Glomerular endothelial cell (primary cell): ENCODE measurements around the gene CARMIL1. TPM values are rescaled to one million over a fixed set of nuclear protein-coding genes. Genes with fewer than 3 reads are reported as not detected.
"Not testable (repeated sequence)": the region's sequence is repeated elsewhere in the genome, so short reads cannot be mapped to it uniquely, and the experiment has no call there.

Experiments
- DNase-seq: peaks from one replicate; pipeline ENCODE4 v3.0.0-alpha.2; 2011; ENCODE audit warnings: low read depth, low spot score; ENCODE audit errors: extremely low read depth
- total RNA-seq: library from RNA; depleted of rRNA; stranded (reverse); fragments of >200 nt; gene quantifications from 2 replicates; pipeline ENCODE4 v1.2.3, GENCODE V29; 2015

Gene CARMIL1
- total RNA-seq, 1 donor from 2014 or later = 7.8 TPM

GRCh38 chr6:25431306-25431974, 152.3 kb downstream of the CARMIL1 start:
- no peak for DNase-seq

- no peak for DNase-seq
Observed at GRCh38 chr6:25431975-25432307, 152.8 kb downstream of the CARMIL1 start.

- DNase-seq = no peak
Observed at GRCh38 chr6:25434921-25435320, 155.7 kb downstream of the CARMIL1 start.

GRCh38 chr6:25435416-25435985, 156.3 kb downstream of the CARMIL1 start:
- no peak for DNase-seq

- no peak for DNase-seq
Observed at GRCh38 chr6:25436760-25437159, 157.6 kb downstream of the CARMIL1 start.

GRCh38 chr6:25439368-25439767, 160.2 kb downstream of the CARMIL1 start:
- DNase-seq = no peak

- no peak for DNase-seq
Observed at GRCh38 chr6:25441663-25442270, 162.6 kb downstream of the CARMIL1 start.

- DNase-seq = no peak
Observed at GRCh38 chr6:25442898-25443297, 163.7 kb downstream of the CARMIL1 start.

- DNase-seq = not testable (repeated sequence)
Observed at GRCh38 chr6:25444521-25444920, 165.3 kb downstream of the CARMIL1 start.

- no peak for DNase-seq
Observed at GRCh38 chr6:25446830-25447569, 167.8 kb downstream of the CARMIL1 start.

- DNase-seq = no peak
Observed at GRCh38 chr6:25447570-25447929, 168.4 kb downstream of the CARMIL1 start.

GRCh38 chr6:25448965-25449538, 169.9 kb downstream of the CARMIL1 start:
- no peak for DNase-seq

GRCh38 chr6:25449774-25450173, 170.6 kb downstream of the CARMIL1 start:
- no peak for DNase-seq

GRCh38 chr6:25450469-25451198, 171.5 kb downstream of the CARMIL1 start:
- no peak for DNase-seq

- DNase-seq = no peak
Observed at GRCh38 chr6:25452031-25452430, 172.9 kb downstream of the CARMIL1 start.

- no peak for DNase-seq
Observed at GRCh38 chr6:25453288-25453687, 174.1 kb downstream of the CARMIL1 start.

GRCh38 chr6:25454136-25454535, 175.0 kb downstream of the CARMIL1 start:
- DNase-seq = no peak

GRCh38 chr6:25456249-25457040, 177.3 kb downstream of the CARMIL1 start:
- no peak for DNase-seq

- no peak for DNase-seq
Observed at GRCh38 chr6:25457516-25457915, 178.3 kb downstream of the CARMIL1 start.

- DNase-seq = no peak
Observed at GRCh38 chr6:25458485-25458884, 179.3 kb downstream of the CARMIL1 start.
